ENCODE results near the gene PRKN.

PRKN gene

DNA sequence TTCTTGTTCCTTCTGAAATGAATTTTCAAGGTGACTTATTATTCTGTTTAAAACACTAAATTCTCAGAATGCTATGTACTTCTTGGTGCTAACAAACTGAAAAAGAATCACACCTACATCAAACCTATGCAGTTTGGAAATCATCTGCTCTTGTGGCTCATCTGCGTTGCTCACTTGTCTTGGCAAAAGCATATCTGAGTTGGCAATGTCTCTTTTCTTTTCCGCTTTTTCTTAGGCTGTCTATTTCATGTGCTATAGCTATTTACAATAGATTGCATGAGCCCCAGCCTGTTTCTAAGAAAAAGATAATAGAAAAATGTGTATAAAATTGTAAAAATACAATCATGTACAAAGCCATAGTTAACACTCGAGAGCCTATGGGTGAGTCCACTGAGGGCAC lies 1104.8 kb downstream of the PRKN start:
- Histone ChIP-seq H3K36me3 (ENCODE audit: control insufficient read depth in 2 of 2, insufficient read depth in 1 of 2, low read length in 2 of 2) (no peaks in the 10 kb centered on the region), H3K4me3 (ENCODE audit: low read depth, low read length) (no peak overlapping the region), H3K27ac (ENCODE audit: extremely low read depth, low read depth, low read length) (no peak overlapping the region), H3K9me3 (ENCODE audit: control insufficient read depth, insufficient read depth, low read depth, low read length) (no peaks in the 10 kb centered on the region), H3K4me1 (ENCODE audit: control insufficient read depth, insufficient read depth, low read length) (no peaks in the 10 kb centered on the region)
- POLR2A ChIA-PET = no interaction called here
- no peak for TF ChIP-seq ZBTB48 (tag by site-specific recombination; IDR thresholded peaks at IDR 0.05)
- TF ChIP-seq YY2 (tag by site-specific recombination; IDR thresholded peaks at IDR 0.05) = no peak
- no peak for TF ChIP-seq ZFP69B (tag by site-specific recombination; IDR thresholded peaks at IDR 0.05)
- TF ChIP-seq, protein P1, sequence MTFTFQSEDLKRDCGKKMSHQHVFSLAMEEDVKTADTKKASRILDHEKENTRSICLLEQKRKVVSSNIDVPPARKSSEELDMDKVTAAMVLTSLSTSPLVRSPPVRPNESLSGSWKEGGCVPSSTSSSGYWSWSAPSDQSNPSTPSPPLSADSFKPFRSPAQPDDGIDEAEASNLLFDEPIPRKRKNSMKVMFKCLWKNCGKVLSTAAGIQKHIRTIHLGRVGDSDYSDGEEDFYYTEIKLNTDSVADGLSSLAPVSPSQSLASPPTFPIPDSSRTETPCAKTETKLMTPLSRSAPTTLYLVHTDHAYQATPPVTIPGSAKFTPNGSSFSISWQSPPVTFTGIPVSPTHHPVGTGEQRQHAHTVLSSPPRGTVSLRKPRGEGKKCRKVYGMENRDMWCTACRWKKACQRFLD (tag by site-specific recombination; IDR thresholded peaks at IDR 0.05) = no peak
- no peak for TF ChIP-seq SP7 (tag by site-specific recombination; IDR thresholded peaks at IDR 0.05)
- no peak for TF ChIP-seq ZNF791 (tag by site-specific recombination; IDR thresholded peaks at IDR 0.05)
- no peak for TF ChIP-seq ZNF121 (tag by site-specific recombination; IDR thresholded peaks at IDR 0.05)
- TF ChIP-seq, protein P2, sequence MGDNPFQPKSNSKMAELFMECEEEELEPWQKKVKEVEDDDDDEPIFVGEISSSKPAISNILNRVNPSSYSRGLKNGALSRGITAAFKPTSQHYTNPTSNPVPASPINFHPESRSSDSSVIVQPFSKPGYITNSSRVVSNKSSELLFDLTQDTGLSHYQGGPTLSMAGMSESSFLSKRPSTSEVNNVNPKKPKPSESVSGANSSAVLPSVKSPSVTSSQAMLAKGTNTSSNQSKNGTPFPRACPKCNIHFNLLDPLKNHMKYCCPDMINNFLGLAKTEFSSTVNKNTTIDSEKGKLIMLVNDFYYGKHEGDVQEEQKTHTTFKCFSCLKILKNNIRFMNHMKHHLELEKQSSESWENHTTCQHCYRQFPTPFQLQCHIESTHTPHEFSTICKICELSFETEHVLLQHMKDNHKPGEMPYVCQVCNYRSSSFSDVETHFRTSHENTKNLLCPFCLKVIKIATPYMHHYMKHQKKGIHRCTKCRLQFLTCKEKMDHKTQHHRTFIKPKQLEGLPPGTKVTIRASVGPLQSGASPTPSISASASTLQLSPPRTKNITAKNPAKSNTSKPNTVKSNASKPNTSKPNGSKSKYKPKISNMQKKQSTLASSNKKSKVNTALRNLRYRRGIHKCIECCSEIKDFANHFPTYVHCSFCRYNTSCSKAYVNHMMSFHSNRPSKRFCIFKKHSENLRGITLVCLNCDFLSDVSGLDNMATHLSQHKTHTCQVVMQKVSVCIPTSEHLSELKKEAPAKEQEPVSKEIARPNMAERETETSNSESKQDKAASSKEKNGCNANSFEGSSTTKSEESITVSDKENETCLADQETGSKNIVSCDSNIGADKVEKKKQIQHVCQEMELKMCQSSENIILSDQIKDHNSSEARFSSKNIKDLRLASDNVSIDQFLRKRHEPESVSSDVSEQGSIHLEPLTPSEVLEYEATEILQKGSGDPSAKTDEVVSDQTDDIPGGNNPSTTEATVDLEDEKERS (tag by site-specific recombination; IDR thresholded peaks at IDR 0.05) = no peak
- TF ChIP-seq GFI1B (tag by site-specific recombination; IDR thresholded peaks at IDR 0.05) = no peak
- no peak for TF ChIP-seq ZFP37 (tag by site-specific recombination; IDR thresholded peaks at IDR 0.05)
- TF ChIP-seq, protein P3, sequence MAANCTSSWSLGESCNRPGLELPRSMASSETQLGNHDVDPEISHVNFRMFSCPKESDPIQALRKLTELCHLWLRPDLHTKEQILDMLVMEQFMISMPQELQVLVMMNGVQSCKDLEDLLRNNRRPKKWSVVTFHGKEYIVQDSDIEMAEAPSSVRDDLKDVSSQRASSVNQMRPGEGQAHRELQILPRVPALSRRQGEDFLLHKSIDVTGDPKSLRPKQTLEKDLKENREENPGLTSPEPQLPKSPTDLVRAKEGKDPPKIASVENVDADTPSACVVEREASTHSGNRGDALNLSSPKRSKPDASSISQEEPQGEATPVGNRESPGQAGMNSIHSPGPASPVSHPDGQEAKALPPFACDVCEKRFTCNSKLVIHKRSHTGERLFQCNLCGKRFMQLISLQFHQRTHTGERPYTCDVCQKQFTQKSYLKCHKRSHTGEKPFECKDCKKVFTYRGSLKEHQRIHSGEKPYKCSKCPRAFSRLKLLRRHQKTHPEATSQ (tag by site-specific recombination; IDR thresholded peaks at IDR 0.05) = no peak
- TF ChIP-seq KLF8 (tag by site-specific recombination; IDR thresholded peaks at IDR 0.05) = no peak
- TF ChIP-seq ZNF701 (tag by site-specific recombination; IDR thresholded peaks at IDR 0.05) = no peak
- TF ChIP-seq ZNF214 (tag by site-specific recombination; IDR thresholded peaks at IDR 0.05; ENCODE audit: borderline replicate concordance) = no peak
- TF ChIP-seq BCL11B (tag by site-specific recombination; IDR thresholded peaks at IDR 0.05; ENCODE audit: low read depth) = no peak
- no peak for TF ChIP-seq ZNF610 (tag by site-specific recombination; IDR thresholded peaks at IDR 0.05; ENCODE audit: borderline replicate concordance)
- no peak for TF ChIP-seq GLIS2 (tag by site-specific recombination; IDR thresholded peaks at IDR 0.05)
- TF ChIP-seq, protein P4, sequence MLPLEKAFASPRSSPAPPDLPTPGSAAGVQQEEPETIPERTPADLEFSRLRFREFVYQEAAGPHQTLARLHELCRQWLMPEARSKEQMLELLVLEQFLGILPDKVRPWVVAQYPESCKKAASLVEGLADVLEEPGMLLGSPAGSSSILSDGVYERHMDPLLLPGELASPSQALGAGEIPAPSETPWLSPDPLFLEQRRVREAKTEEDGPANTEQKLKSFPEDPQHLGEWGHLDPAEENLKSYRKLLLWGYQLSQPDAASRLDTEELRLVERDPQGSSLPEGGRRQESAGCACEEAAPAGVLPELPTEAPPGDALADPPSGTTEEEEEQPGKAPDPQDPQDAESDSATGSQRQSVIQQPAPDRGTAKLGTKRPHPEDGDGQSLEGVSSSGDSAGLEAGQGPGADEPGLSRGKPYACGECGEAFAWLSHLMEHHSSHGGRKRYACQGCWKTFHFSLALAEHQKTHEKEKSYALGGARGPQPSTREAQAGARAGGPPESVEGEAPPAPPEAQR (tag by site-specific recombination; IDR thresholded peaks at IDR 0.05) = no peak
- TF ChIP-seq ZNF114 (tag by site-specific recombination; IDR thresholded peaks at IDR 0.05) = no peak
- TF ChIP-seq ZNF501 (tag by site-specific recombination; IDR thresholded peaks at IDR 0.05) = no peak
- CTCF ChIA-PET = interaction anchor here (0.7 kb wide), 2 partner anchors 29 to 504 kb away, joined by 3 read pairs; no protein-coding TSS in a partner anchor
